Measurements from ENCODE around the gene SLC35F3.
"Not testable (repeated sequence)": the region's sequence is repeated elsewhere in the genome, so short reads cannot be mapped to it uniquely, and the experiment has no call there.

Gene SLC35F3

DNA sequence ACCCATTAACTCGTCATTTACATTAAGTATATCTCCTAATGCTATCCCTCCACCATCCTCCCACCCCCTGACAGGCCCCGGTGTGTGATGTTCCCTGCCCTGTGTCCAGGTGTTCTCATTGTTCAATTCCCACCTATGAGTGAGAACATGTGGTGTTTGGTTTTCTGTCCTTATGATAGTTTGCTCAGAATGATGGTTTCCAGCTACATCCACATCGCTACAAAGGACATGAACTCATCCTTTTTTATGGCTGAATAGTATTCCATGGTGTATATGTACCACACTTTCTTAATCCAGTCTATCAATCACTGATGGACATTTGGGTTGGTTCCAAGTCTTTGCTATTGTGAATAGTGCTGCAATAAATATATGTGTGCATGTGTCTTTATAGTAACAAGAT is 217.2 kb downstream of the SLC35F3 start:
- not testable (repeated sequence) for H3K9me3 ChIP-seq (ENCODE audit: control insufficient read depth in 5 of 5, low read length in 5 of 5); H3K4me1 ChIP-seq (ENCODE audit: control insufficient read depth in 5 of 5, insufficient read depth in 5 of 5, low read length in 5 of 5); H3K4me3 ChIP-seq (ENCODE audit: low read depth in 1 of 5, low read length in 5 of 5); H3K9ac ChIP-seq (ENCODE audit: low read length in 5 of 5); H3K27ac ChIP-seq (ENCODE audit: low read depth, low read length); H3K36me3 ChIP-seq (ENCODE audit: control insufficient read depth in 5 of 5, insufficient read depth in 5 of 5, low read length in 5 of 5)
- H3K27me3 ChIP-seq (ENCODE audit: control insufficient read depth in 5 of 5, insufficient read depth in 4 of 5, low read length in 5 of 5) = peaks cover 3 to 17% (median 13%) of the 10 kb centered on the region in 5 donors

DNA sequence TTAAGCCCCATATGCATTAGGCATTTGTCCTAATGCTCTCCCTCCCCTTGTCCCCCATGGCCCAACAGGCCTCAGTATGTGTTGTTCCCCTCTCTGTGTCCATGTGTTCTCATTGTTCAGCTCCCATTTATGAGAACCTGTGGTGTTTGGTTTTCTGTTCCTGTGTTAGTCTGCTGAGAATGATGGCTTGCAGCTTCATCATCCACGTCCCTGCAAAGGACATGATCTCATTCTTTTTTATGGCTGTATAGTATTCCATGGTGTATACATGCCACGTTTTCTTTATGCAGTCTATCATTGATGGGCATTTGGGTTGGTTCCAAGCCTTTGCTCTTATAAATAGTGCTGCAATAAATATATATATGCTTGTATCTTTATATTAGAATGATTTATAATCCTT is 218.1 kb downstream of the SLC35F3 start:
- not testable (repeated sequence) for H3K4me3 ChIP-seq (ENCODE audit: low read depth in 1 of 5, low read length in 5 of 5); H3K27ac ChIP-seq (ENCODE audit: low read depth, low read length); H3K4me1 ChIP-seq (ENCODE audit: control insufficient read depth in 5 of 5, insufficient read depth in 5 of 5, low read length in 5 of 5); H3K9me3 ChIP-seq (ENCODE audit: control insufficient read depth in 5 of 5, low read length in 5 of 5); H3K9ac ChIP-seq (ENCODE audit: low read length in 5 of 5); H3K36me3 ChIP-seq (ENCODE audit: control insufficient read depth in 5 of 5, insufficient read depth in 5 of 5, low read length in 5 of 5)
- H3K27me3 ChIP-seq (ENCODE audit: control insufficient read depth in 5 of 5, insufficient read depth in 4 of 5, low read length in 5 of 5) = peaks cover 3 to 17% (median 14%) of the 10 kb centered on the region in 5 donors

DNA sequence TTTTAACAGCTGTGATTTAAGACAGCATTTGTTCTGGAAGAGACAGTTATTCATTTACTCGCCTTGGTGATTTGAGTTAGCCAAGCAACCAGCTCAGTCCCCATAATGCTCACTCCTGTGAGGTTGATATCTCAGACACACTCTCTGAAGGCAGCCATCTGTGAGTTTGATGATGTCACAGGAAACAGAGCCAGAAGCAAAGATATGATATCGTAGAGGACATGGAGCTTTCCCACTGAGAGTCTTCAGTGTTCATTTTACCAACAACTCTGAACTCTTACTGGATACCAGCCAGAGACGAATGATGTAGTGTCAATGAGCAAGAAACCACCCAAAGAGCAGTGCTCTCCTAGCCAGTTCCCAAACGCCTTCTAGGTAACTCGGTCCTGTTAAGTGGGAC is 219.4 kb downstream of the SLC35F3 start:
- Histone ChIP-seq H3K9ac (ENCODE audit: low read length in 5 of 5) (no peak overlapping the region), H3K27ac (ENCODE audit: low read depth, low read length) (no peak overlapping the region), H3K4me1 (ENCODE audit: control insufficient read depth in 5 of 5, insufficient read depth in 5 of 5, low read length in 5 of 5) (no peaks in the 10 kb centered on the region), H3K9me3 (ENCODE audit: control insufficient read depth in 5 of 5, low read length in 5 of 5) (no peaks in the 10 kb centered on the region), H3K36me3 (ENCODE audit: control insufficient read depth in 5 of 5, insufficient read depth in 5 of 5, low read length in 5 of 5) (no peaks in the 10 kb centered on the region), H3K27me3 (ENCODE audit: control insufficient read depth in 5 of 5, insufficient read depth in 4 of 5, low read length in 5 of 5) (peaks cover 7 to 20% (median 17%) of the 10 kb centered on the region in 5 donors), H3K4me3 (ENCODE audit: low read depth in 1 of 5, low read length in 5 of 5) (no peak overlapping the region)

DNA sequence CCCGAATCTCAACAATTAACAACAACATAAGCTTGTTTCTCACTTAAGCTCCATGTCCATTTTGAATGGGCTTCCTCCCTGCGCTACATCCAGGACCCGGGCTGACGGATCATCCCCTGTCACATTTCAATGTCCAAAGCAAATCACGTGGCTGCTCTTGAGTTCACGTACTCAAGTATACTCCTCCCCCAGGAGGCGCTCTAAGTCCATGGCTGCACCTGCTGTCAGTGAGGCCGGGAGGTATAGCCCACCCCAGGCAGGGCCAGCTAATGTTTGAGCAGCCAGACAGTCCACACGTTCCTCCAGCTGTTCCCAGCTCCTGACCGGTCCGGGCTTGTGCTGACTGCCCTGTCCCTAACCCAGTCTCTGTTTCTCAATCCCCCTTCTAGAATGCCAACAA is 220.8 kb downstream of the SLC35F3 start:
- Histone ChIP-seq H3K27ac (ENCODE audit: low read depth, low read length) (no peak overlapping the region), H3K4me1 (ENCODE audit: control insufficient read depth in 5 of 5, insufficient read depth in 5 of 5, low read length in 5 of 5) (no peaks in the 10 kb centered on the region), H3K9me3 (ENCODE audit: control insufficient read depth in 5 of 5, low read length in 5 of 5) (no peaks in the 10 kb centered on the region), H3K4me3 (ENCODE audit: low read depth in 1 of 5, low read length in 5 of 5) (no peak overlapping the region), H3K36me3 (ENCODE audit: control insufficient read depth in 5 of 5, insufficient read depth in 5 of 5, low read length in 5 of 5) (no peaks in the 10 kb centered on the region), H3K9ac (ENCODE audit: low read length in 5 of 5) (no peak overlapping the region), H3K27me3 (ENCODE audit: control insufficient read depth in 5 of 5, insufficient read depth in 4 of 5, low read length in 5 of 5) (peaks cover 7 to 20% (median 17%) of the 10 kb centered on the region in 5 donors)

DNA sequence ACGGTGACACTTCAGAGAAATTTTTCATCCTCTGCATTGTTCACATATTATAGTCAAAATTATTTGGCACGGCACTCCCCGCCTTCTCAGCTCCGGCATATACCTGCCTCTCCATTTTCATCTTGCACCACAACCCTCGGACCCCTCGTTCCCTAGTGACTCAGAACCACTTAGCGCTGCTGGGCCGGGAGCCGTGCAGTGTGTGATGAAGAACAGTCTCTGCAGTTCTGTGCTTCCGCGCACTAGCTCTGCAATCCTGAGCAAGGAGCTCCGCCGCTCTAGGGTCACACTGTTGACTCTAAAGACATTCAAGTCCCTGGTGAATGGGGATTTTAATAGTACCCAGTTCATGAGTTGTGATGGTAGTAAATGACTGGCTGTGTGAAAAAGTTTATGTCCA is 221.2 kb downstream of the SLC35F3 start:
- H3K27me3 ChIP-seq (ENCODE audit: control insufficient read depth in 5 of 5, insufficient read depth in 4 of 5, low read length in 5 of 5) = peaks cover 7 to 20% (median 17%) of the 10 kb centered on the region in 5 donors
- no peak overlapping the region for H3K27ac ChIP-seq (ENCODE audit: low read depth, low read length)
- H3K9me3 ChIP-seq (ENCODE audit: control insufficient read depth in 5 of 5, low read length in 5 of 5) = no peaks in the 10 kb centered on the region
- H3K4me3 ChIP-seq (ENCODE audit: low read depth in 1 of 5, low read length in 5 of 5) = no peak overlapping the region
- H3K9ac ChIP-seq (ENCODE audit: low read length in 5 of 5) = no peak overlapping the region
- no peaks in the 10 kb centered on the region for H3K36me3 ChIP-seq (ENCODE audit: control insufficient read depth in 5 of 5, insufficient read depth in 5 of 5, low read length in 5 of 5)
- H3K4me1 ChIP-seq (ENCODE audit: control insufficient read depth in 5 of 5, insufficient read depth in 5 of 5, low read length in 5 of 5) = no peaks in the 10 kb centered on the region

DNA sequence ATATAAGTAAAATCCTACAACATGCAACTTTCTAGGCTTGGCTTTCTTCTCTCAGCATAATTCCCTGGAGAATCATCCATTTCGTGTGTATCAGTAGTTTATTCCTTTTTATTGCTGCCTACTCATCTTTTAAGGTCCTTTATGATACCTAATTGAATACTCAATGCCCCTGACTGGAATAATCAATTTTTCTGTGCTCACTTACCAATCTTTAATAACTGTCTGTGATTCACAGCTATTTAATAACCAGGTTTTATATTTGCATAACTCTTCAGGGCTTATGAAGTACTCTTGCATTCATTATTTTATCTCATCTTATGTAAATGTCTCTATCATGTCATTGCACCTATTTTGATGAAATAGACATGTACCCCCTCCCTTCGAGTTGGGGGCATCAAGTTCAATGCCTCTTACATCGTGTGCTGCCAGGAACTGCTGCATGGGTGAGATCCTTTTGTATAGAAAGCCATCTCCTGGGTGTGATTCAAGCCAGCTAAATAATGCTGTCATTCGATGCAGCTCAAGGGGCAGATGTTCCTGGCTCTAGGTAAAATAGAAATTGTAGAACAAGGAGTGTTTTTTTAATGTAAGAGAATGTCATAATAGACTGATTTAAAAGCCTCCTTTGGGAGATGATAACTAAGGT is 222.7 kb downstream of the SLC35F3 start:
- Histone ChIP-seq H3K4me1 (ENCODE audit: control insufficient read depth in 5 of 5, insufficient read depth in 5 of 5, low read length in 5 of 5) (no peaks in the 10 kb centered on the region), H3K9me3 (ENCODE audit: control insufficient read depth in 5 of 5, low read length in 5 of 5) (no peaks in the 10 kb centered on the region), H3K4me3 (ENCODE audit: low read depth in 1 of 5, low read length in 5 of 5) (no peak overlapping the region), H3K27me3 (ENCODE audit: control insufficient read depth in 5 of 5, insufficient read depth in 4 of 5, low read length in 5 of 5) (peaks cover 7 to 22% (median 17%) of the 10 kb centered on the region in 5 donors), H3K36me3 (ENCODE audit: control insufficient read depth in 5 of 5, insufficient read depth in 5 of 5, low read length in 5 of 5) (no peaks in the 10 kb centered on the region), H3K27ac (ENCODE audit: low read depth, low read length) (no peak overlapping the region), H3K9ac (ENCODE audit: low read length in 5 of 5) (no peak overlapping the region)

DNA sequence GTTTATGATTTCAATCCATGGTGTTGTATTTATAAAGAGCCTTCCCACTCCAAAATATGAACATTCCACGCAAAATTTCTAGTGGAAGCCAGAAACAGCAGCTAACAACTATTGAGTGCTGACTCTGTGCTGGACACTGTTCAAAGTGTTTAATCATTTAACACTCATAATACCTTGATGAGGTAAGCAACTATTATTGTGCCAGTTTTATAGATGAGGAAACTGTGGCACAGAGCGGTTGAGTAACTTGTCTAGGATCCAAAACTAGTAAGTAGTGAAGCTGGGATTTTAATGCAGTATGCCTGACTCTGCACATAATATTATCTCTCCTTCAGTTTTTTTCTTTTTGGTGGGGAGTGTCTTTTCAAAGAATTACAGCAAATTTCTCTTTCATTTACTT is 228.3 kb downstream of the SLC35F3 start:
- Histone ChIP-seq H3K27me3 (ENCODE audit: control insufficient read depth in 5 of 5, insufficient read depth in 4 of 5, low read length in 5 of 5) (peaks cover 1 to 7% (median 6%) of the 10 kb centered on the region in 5 donors), H3K9ac (ENCODE audit: low read length in 5 of 5) (no peak overlapping the region), H3K36me3 (ENCODE audit: control insufficient read depth in 5 of 5, insufficient read depth in 5 of 5, low read length in 5 of 5) (no peaks in the 10 kb centered on the region), H3K27ac (ENCODE audit: low read depth, low read length) (no peak overlapping the region), H3K4me1 (ENCODE audit: control insufficient read depth in 5 of 5, insufficient read depth in 5 of 5, low read length in 5 of 5) (no peaks in the 10 kb centered on the region), H3K9me3 (ENCODE audit: control insufficient read depth in 5 of 5, low read length in 5 of 5) (no peaks in the 10 kb centered on the region), H3K4me3 (ENCODE audit: low read depth in 1 of 5, low read length in 5 of 5) (no peak overlapping the region)

DNA sequence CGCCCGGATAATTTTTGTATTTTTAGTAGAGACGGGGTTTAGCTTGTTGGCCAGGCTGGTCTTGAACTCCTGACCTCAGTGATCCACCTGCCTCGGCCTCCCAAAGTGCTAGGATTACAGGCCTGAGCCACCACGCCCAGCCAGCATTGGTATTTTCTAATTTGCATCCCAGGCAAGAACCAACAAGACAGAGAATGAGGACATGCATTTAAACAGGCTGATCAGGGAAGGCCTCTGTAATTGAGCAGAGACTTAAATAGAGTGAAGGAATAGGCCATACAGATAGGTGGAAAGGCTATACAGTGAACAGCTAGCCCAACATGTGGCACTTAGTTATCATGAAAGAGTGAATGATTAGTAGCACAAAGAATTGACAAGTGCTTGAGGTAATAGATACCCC is 230.4 kb downstream of the SLC35F3 start:
- Histone ChIP-seq H3K9ac (ENCODE audit: low read length in 5 of 5) (no peak overlapping the region), H3K4me3 (ENCODE audit: low read depth in 1 of 5, low read length in 5 of 5) (no peak overlapping the region), H3K27ac (ENCODE audit: low read depth, low read length) (no peak overlapping the region), H3K9me3 (ENCODE audit: control insufficient read depth in 5 of 5, low read length in 5 of 5) (no peaks in the 10 kb centered on the region), H3K4me1 (ENCODE audit: control insufficient read depth in 5 of 5, insufficient read depth in 5 of 5, low read length in 5 of 5) (no peaks in the 10 kb centered on the region), H3K27me3 (ENCODE audit: control insufficient read depth in 5 of 5, insufficient read depth in 4 of 5, low read length in 5 of 5) (peaks cover 0 to 4% (median 0%) of the 10 kb centered on the region in 5 donors), H3K36me3 (ENCODE audit: control insufficient read depth in 5 of 5, insufficient read depth in 5 of 5, low read length in 5 of 5) (no peaks in the 10 kb centered on the region)

DNA sequence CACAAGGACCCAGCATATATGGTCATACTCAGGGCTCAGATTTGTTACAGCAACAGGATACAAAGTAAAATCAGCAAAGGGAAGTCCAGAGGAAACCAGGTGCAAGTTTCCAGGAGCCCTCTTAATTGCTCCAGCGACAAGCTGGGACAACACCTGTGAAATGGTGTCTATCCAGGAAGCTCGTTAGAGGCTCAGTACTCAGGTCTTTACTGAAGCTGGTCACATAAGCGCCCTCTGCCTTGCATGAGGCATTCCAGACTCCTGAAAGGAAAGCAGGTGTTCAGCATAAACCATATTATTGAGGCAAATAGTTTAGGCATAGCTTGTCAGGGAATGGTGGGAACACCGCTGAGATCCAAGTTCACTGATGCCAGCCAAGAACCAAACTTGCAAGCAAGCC is 231.0 kb downstream of the SLC35F3 start:
- Histone ChIP-seq H3K36me3 (ENCODE audit: control insufficient read depth in 5 of 5, insufficient read depth in 5 of 5, low read length in 5 of 5) (no peaks in the 10 kb centered on the region), H3K4me1 (ENCODE audit: control insufficient read depth in 5 of 5, insufficient read depth in 5 of 5, low read length in 5 of 5) (no peaks in the 10 kb centered on the region), H3K27ac (ENCODE audit: low read depth, low read length) (no peak overlapping the region), H3K27me3 (ENCODE audit: control insufficient read depth in 5 of 5, insufficient read depth in 4 of 5, low read length in 5 of 5) (peaks cover 0 to 4% (median 0%) of the 10 kb centered on the region in 5 donors), H3K9ac (ENCODE audit: low read length in 5 of 5) (no peak overlapping the region), H3K4me3 (ENCODE audit: low read depth in 1 of 5, low read length in 5 of 5) (no peak overlapping the region), H3K9me3 (ENCODE audit: control insufficient read depth in 5 of 5, low read length in 5 of 5) (no peaks in the 10 kb centered on the region)

DNA sequence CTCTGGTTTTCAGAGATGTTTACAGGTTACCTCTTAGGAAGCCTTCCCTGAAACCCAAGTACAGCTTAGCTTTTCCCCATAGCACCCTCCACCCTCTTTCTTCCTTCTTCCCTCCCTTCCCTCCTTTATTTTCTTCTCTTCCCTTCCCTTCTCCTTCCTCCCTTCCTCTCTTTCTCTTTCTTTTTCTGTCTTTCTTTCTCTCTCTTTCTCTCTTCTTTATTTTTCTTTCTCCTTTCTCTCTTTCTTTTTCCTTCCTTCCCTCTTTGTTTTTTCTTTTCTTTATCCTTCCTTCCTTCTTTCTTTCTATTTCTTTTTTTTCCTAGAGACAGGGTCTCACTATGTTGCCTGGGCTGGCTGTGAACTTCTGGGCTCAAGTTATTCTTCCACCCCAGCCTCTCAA is 231.6 kb downstream of the SLC35F3 start:
- Histone ChIP-seq H3K9ac (ENCODE audit: low read length in 5 of 5) (no peak overlapping the region), H3K4me1 (ENCODE audit: control insufficient read depth in 5 of 5, insufficient read depth in 5 of 5, low read length in 5 of 5) (no peaks in the 10 kb centered on the region), H3K9me3 (ENCODE audit: control insufficient read depth in 5 of 5, low read length in 5 of 5) (no peaks in the 10 kb centered on the region), H3K27me3 (ENCODE audit: control insufficient read depth in 5 of 5, insufficient read depth in 4 of 5, low read length in 5 of 5) (peaks cover 0 to 4% (median 0%) of the 10 kb centered on the region in 5 donors), H3K4me3 (ENCODE audit: low read depth in 1 of 5, low read length in 5 of 5) (no peak overlapping the region), H3K36me3 (ENCODE audit: control insufficient read depth in 5 of 5, insufficient read depth in 5 of 5, low read length in 5 of 5) (no peaks in the 10 kb centered on the region), H3K27ac (ENCODE audit: low read depth, low read length) (no peak overlapping the region)

Data from subcutaneous abdominal adipose tissue (tissue), 5 donors.